ENCODE data around the gene TGIF2.

Gene TGIF2

GRCh38 chr20:36624944-36625324, 51.5 kb downstream of the TGIF2 start:
- Histone ChIP-seq H3K36me3 (ENCODE audit: control insufficient read depth in 1 of 2, insufficient read depth in 2 of 2, low read depth in 1 of 2, low read length in 2 of 2) (no peaks in the 10 kb centered on the region), H2BK12ac (ENCODE audit: low read length in 2 of 2) (no peak overlapping the region), H2AK5ac (ENCODE audit: low read length, severe bottlenecking) (no peak overlapping the region), H3K18ac (ENCODE audit: low read depth in 1 of 2, low read length in 2 of 2) (no peak overlapping the region), H3K4me3 (ENCODE audit: insufficient read depth in 1 of 2, low read depth in 1 of 2, low read length in 2 of 2) (no peak overlapping the region), H3K27me3 (ENCODE audit: control insufficient read depth in 1 of 2, insufficient read depth in 1 of 2, low read length in 2 of 2) (no peaks in the 10 kb centered on the region), H3K4me2 (ENCODE audit: low read length, poor library complexity, severe bottlenecking) (no peak overlapping the region), H3K23ac (ENCODE audit: low read length in 2 of 2) (no peak overlapping the region), H2BK120ac (ENCODE audit: low read depth, low read length) (no peak overlapping the region), H3K9me3 (ENCODE audit: control insufficient read depth, low read length) (no peaks in the 10 kb centered on the region), H4K8ac (ENCODE audit: low read length) (no peak overlapping the region), H3K14ac (ENCODE audit: low read length in 2 of 2) (no peak overlapping the region), H3K4me1 (ENCODE audit: control insufficient read depth, insufficient read depth, low read depth, low read length) (peaks cover 6% of the 10 kb centered on the region), H3K79me1 (replicated peaks; ENCODE audit: low read length, poor library complexity, severe bottlenecking) (no peaks in the 10 kb centered on the region), H2BK15ac (ENCODE audit: low read depth, poor library complexity, severe bottlenecking) (no peak overlapping the region), H3K9ac (ENCODE audit: low read length) (no peak overlapping the region), H3K4ac (ENCODE audit: low read depth in 1 of 2, low read length in 2 of 2) (no peak overlapping the region), H3K27ac (ENCODE audit: low read length, poor library complexity, severe bottlenecking) (no peak overlapping the region), H2AFZ (ENCODE audit: low read depth, low read length) (no peak overlapping the region), H2BK5ac (ENCODE audit: low read depth, low read length, poor library complexity, severe bottlenecking) (no peak overlapping the region), H4K91ac (ENCODE audit: low read length) (no peak overlapping the region)
- no peak for DNase-seq
- 67% methylated on average over 1 of the region's 2 CpGs for WGBS

- H2BK15ac ChIP-seq (ENCODE audit: low read depth, poor library complexity, severe bottlenecking): no peak overlapping the region
- WGBS: 90% methylated on average over 7 of the region's 7 CpGs
- H3K9ac ChIP-seq (ENCODE audit: low read length): no peak overlapping the region
- H3K4me2 ChIP-seq (ENCODE audit: low read length, poor library complexity, severe bottlenecking): no peak overlapping the region
- DNase-seq: peak; percentile 9
- H3K14ac ChIP-seq (ENCODE audit: low read length in 2 of 2): no peak overlapping the region
- no peak overlapping the region for H2BK120ac ChIP-seq (ENCODE audit: low read depth, low read length)
- no peak overlapping the region for H3K4me3 ChIP-seq (ENCODE audit: insufficient read depth in 1 of 2, low read depth in 1 of 2, low read length in 2 of 2)
- no peak overlapping the region for H4K8ac ChIP-seq (ENCODE audit: low read length)
- H2AK5ac ChIP-seq (ENCODE audit: low read length, severe bottlenecking): no peak overlapping the region
- H2BK12ac ChIP-seq (ENCODE audit: low read length in 2 of 2): no peak overlapping the region
- no peaks in the 10 kb centered on the region for H3K79me1 ChIP-seq (replicated peaks; ENCODE audit: low read length, poor library complexity, severe bottlenecking)
- no peak overlapping the region for H2BK5ac ChIP-seq (ENCODE audit: low read depth, low read length, poor library complexity, severe bottlenecking)
- H3K23ac ChIP-seq (ENCODE audit: low read length in 2 of 2): no peak overlapping the region
- H4K91ac ChIP-seq (ENCODE audit: low read length): no peak overlapping the region
- H3K36me3 ChIP-seq (ENCODE audit: control insufficient read depth in 1 of 2, insufficient read depth in 2 of 2, low read depth in 1 of 2, low read length in 2 of 2): no peaks in the 10 kb centered on the region
- no peak overlapping the region for H3K18ac ChIP-seq (ENCODE audit: low read depth in 1 of 2, low read length in 2 of 2)
- no peak overlapping the region for H2AFZ ChIP-seq (ENCODE audit: low read depth, low read length)
- H3K27me3 ChIP-seq (ENCODE audit: control insufficient read depth in 1 of 2, insufficient read depth in 1 of 2, low read length in 2 of 2): no peaks in the 10 kb centered on the region
- peaks cover 9% of the 10 kb centered on the region for H3K4me1 ChIP-seq (ENCODE audit: control insufficient read depth, insufficient read depth, low read depth, low read length)
- H3K4ac ChIP-seq (ENCODE audit: low read depth in 1 of 2, low read length in 2 of 2): no peak overlapping the region
- H3K27ac ChIP-seq (ENCODE audit: low read length, poor library complexity, severe bottlenecking): no peak overlapping the region
- no peaks in the 10 kb centered on the region for H3K9me3 ChIP-seq (ENCODE audit: control insufficient read depth, low read length)
Observed at GRCh38 chr20:36628076-36628475, 54.7 kb downstream of the TGIF2 start.

- Histone ChIP-seq H2BK12ac (ENCODE audit: low read length in 2 of 2) (peak overlapping the region in 1 of 2 experiments; percentile 45), H2AFZ (ENCODE audit: low read depth, low read length) (peak overlapping the region; percentile 66), H3K9me3 (ENCODE audit: control insufficient read depth, low read length) (no peaks in the 10 kb centered on the region), H3K9ac (ENCODE audit: low read length) (no peak overlapping the region), H3K4me1 (ENCODE audit: control insufficient read depth, insufficient read depth, low read depth, low read length) (peaks cover 9% of the 10 kb centered on the region), H4K8ac (ENCODE audit: low read length) (peak overlapping the region; percentile 91), H3K4me3 (ENCODE audit: insufficient read depth in 1 of 2, low read depth in 1 of 2, low read length in 2 of 2) (no peak overlapping the region), H2BK5ac (ENCODE audit: low read depth, low read length, poor library complexity, severe bottlenecking) (no peak overlapping the region), H4K91ac (ENCODE audit: low read length) (peak overlapping the region; percentile 81), H3K14ac (ENCODE audit: low read length in 2 of 2) (no peak overlapping the region), H3K4ac (ENCODE audit: low read depth in 1 of 2, low read length in 2 of 2) (peak overlapping the region in 1 of 2 experiments; percentile 9), H3K27ac (ENCODE audit: low read length, poor library complexity, severe bottlenecking) (no peak overlapping the region), H3K4me2 (ENCODE audit: low read length, poor library complexity, severe bottlenecking) (peak overlapping the region; percentile 3), H2BK15ac (ENCODE audit: low read depth, poor library complexity, severe bottlenecking) (peak overlapping the region; percentile 62), H3K27me3 (ENCODE audit: control insufficient read depth in 1 of 2, insufficient read depth in 1 of 2, low read length in 2 of 2) (peaks cover 0 to 5% of the 10 kb centered on the region in 2 experiments), H3K23ac (ENCODE audit: low read length in 2 of 2) (no peak overlapping the region), H3K36me3 (ENCODE audit: control insufficient read depth in 1 of 2, insufficient read depth in 2 of 2, low read depth in 1 of 2, low read length in 2 of 2) (no peaks in the 10 kb centered on the region), H2AK5ac (ENCODE audit: low read length, severe bottlenecking) (no peak overlapping the region), H3K79me1 (replicated peaks; ENCODE audit: low read length, poor library complexity, severe bottlenecking) (no peaks in the 10 kb centered on the region), H3K18ac (ENCODE audit: low read depth in 1 of 2, low read length in 2 of 2) (peak overlapping the region; percentile 45 to 55), H2BK120ac (ENCODE audit: low read depth, low read length) (no peak overlapping the region)
- 82% methylated on average over 12 of the region's 15 CpGs for WGBS
- peak; percentile 18 for DNase-seq
Observed at GRCh38 chr20:36629719-36630681, 56.6 kb downstream of the TGIF2 start.

GRCh38 chr20:36631646-36632045, 58.2 kb downstream of the TGIF2 start:
- H3K4me3 ChIP-seq (ENCODE audit: insufficient read depth in 1 of 2, low read depth in 1 of 2, low read length in 2 of 2): no peak overlapping the region
- H2BK12ac ChIP-seq (ENCODE audit: low read length in 2 of 2): no peak overlapping the region
- no peak overlapping the region for H3K4me2 ChIP-seq (ENCODE audit: low read length, poor library complexity, severe bottlenecking)
- H3K36me3 ChIP-seq (ENCODE audit: control insufficient read depth in 1 of 2, insufficient read depth in 2 of 2, low read depth in 1 of 2, low read length in 2 of 2): no peaks in the 10 kb centered on the region
- peaks cover 0 to 9% of the 10 kb centered on the region in 2 experiments for H3K27me3 ChIP-seq (ENCODE audit: control insufficient read depth in 1 of 2, insufficient read depth in 1 of 2, low read length in 2 of 2)
- no peak overlapping the region for H3K23ac ChIP-seq (ENCODE audit: low read length in 2 of 2)
- no peaks in the 10 kb centered on the region for H3K9me3 ChIP-seq (ENCODE audit: control insufficient read depth, low read length)
- H3K4me1 ChIP-seq (ENCODE audit: control insufficient read depth, insufficient read depth, low read depth, low read length): peaks cover 9% of the 10 kb centered on the region
- no peak overlapping the region for H2BK5ac ChIP-seq (ENCODE audit: low read depth, low read length, poor library complexity, severe bottlenecking)
- no peak overlapping the region for H2BK120ac ChIP-seq (ENCODE audit: low read depth, low read length)
- no peak overlapping the region for H4K91ac ChIP-seq (ENCODE audit: low read length)
- peak; percentile 16 for DNase-seq
- no peak overlapping the region for H3K27ac ChIP-seq (ENCODE audit: low read length, poor library complexity, severe bottlenecking)
- H3K79me1 ChIP-seq (replicated peaks; ENCODE audit: low read length, poor library complexity, severe bottlenecking): no peaks in the 10 kb centered on the region
- no peak overlapping the region for H3K9ac ChIP-seq (ENCODE audit: low read length)
- no peak overlapping the region for H2BK15ac ChIP-seq (ENCODE audit: low read depth, poor library complexity, severe bottlenecking)
- H2AK5ac ChIP-seq (ENCODE audit: low read length, severe bottlenecking): no peak overlapping the region
- no peak overlapping the region for H3K4ac ChIP-seq (ENCODE audit: low read depth in 1 of 2, low read length in 2 of 2)
- 95% methylated on average over 6 of the region's 6 CpGs for WGBS
- H2AFZ ChIP-seq (ENCODE audit: low read depth, low read length): no peak overlapping the region
- no peak overlapping the region for H3K14ac ChIP-seq (ENCODE audit: low read length in 2 of 2)
- H3K18ac ChIP-seq (ENCODE audit: low read depth in 1 of 2, low read length in 2 of 2): no peak overlapping the region
- H4K8ac ChIP-seq (ENCODE audit: low read length): no peak overlapping the region

Data from mesenchymal stem cell (in vitro differentiated cells and primary cell).